ENCODE measurements around the gene FNDC3A.

DNA sequence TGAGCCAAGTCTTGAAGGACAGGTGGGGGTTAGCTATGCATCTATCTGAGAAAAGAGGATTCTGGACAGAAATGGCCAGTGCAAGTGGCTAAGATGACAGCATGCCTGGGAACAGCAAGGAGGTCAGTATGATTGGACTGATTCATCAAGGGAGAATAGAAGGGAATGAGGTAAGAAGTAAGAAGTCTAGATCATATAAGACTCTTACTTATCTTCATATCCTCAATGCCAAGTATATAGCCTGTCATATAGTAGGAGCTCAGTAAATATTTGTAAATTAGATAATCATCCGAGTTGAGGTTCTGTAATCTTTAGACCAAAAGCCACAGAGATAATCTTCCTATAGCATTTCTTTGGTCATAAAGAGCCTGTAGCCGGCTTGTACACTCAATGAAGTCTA is 141.2 kb downstream of the FNDC3A start:
- no peak for TF ChIP-seq POLR2A (IDR thresholded peaks at IDR 0.05)
- TF ChIP-seq, protein P1, sequence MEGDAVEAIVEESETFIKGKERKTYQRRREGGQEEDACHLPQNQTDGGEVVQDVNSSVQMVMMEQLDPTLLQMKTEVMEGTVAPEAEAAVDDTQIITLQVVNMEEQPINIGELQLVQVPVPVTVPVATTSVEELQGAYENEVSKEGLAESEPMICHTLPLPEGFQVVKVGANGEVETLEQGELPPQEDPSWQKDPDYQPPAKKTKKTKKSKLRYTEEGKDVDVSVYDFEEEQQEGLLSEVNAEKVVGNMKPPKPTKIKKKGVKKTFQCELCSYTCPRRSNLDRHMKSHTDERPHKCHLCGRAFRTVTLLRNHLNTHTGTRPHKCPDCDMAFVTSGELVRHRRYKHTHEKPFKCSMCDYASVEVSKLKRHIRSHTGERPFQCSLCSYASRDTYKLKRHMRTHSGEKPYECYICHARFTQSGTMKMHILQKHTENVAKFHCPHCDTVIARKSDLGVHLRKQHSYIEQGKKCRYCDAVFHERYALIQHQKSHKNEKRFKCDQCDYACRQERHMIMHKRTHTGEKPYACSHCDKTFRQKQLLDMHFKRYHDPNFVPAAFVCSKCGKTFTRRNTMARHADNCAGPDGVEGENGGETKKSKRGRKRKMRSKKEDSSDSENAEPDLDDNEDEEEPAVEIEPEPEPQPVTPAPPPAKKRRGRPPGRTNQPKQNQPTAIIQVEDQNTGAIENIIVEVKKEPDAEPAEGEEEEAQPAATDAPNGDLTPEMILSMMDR (IDR thresholded peaks at IDR 0.05): no peak
